ENCODE measurements around the gene DKKL1. TPM values are rescaled to one million over a fixed set of nuclear protein-coding genes. Genes with fewer than 3 reads are reported as not detected.

Gene DKKL1
- total RNA-seq, 2 experiments from 2014 or later: not detected

- Mint-ChIP-seq H3K4me3 (no peak overlapping the region), H3K27ac (no peak overlapping the region), H3K4me1 (peaks cover 50% of the 10 kb centered on the region), H3K36me3 (ENCODE audit: low read depth) (peaks cover 51% of the 10 kb centered on the region), H3K27me3 (no peaks in the 10 kb centered on the region), H3K9me3 (no peaks in the 10 kb centered on the region)
- ChIA-PET POLR2A (no interaction called here), CTCF (no interaction called here)
- no peak for DNase-seq
Measured at GRCh38 chr19:49340069-49340864, 23.4 kb upstream of the DKKL1 start.

DNA sequence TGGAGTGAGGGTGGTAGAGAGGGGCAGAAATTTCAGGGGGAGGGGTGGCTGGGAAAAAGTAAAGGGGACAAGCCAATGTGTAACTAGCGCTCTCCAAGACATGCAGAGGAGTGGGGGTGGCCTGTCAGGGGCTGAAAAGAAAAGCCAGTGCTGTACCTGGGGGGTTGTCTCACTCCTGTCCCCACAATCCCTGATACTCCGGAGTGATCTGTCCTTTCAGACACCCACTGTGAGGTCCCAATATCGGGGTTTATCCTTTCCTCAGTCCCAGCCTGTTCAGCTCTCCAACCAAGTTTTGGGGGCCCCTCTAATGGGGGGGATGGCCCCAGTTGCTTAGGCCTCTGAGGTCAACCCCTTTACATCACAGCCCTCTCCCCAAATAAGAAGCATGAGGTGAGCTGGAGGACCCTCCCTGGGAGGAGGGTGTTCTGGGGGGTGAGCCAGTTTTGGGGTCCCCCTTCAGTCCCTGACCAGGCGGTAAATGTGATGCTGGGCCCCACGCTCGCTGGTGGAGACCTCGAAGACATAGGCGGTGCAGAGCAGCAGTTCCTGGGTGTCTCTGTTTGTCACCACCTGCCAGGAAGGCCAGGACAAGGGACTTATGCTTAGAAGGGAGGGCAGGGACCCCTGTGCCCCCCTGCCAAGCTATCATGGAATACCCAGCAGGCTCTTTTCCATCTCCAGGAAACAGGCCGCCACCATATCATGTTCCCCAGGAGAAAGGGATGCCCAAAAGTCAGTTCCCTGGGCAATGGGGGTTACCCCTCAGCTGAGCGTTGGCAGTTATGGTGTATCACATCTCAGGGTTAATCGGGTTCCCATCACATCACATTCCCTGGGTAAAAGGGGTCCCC lies 22.6 kb upstream of the DKKL1 start:
- Mint-ChIP-seq H3K36me3 (ENCODE audit: low read depth) (peaks cover 44% of the 10 kb centered on the region), H3K4me3 (no peak overlapping the region), H3K4me1 (peaks cover 44% of the 10 kb centered on the region), H3K27me3 (no peaks in the 10 kb centered on the region), H3K9me3 (no peaks in the 10 kb centered on the region), H3K27ac (no peak overlapping the region)
- ChIA-PET POLR2A (no interaction called here), CTCF (no interaction called here)
- no peak for DNase-seq

DNA sequence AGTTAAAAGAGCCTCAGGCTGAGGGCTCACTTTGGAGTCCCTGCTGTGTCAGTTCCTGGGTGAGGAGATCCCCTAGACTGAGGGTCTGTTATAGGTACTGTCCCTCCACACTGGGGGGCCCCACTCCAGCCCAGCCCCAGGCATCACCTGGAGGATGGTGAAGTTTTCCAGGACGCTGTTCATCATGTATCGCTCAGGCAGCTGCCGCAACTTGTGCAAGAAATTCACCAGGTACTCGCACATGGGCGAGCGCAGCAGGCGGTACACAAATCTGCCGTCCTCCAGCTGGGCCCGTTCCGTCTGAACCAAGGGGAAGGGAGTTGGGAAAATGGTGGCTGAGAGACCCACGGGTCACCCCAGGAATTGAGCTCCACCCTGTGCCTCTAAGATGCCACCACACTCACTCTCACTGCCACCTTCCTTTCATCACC lies 21.4 kb upstream of the DKKL1 start:
- Mint-ChIP-seq H3K4me1 (peaks cover 33% of the 10 kb centered on the region), H3K27me3 (no peaks in the 10 kb centered on the region), H3K4me3 (no peak overlapping the region), H3K27ac (no peak overlapping the region), H3K36me3 (ENCODE audit: low read depth) (peaks cover 36% of the 10 kb centered on the region), H3K9me3 (no peaks in the 10 kb centered on the region)
- ChIA-PET POLR2A (no interaction called here), CTCF (interaction anchor here (0.6 kb wide), 1 partner anchor 266 kb away, joined by 8 read pairs; no protein-coding TSS in a partner anchor)
- no peak for DNase-seq

- no peaks in the 10 kb centered on the region for H3K9me3 Mint-ChIP-seq
- peaks cover 29% of the 10 kb centered on the region for H3K36me3 Mint-ChIP-seq (ENCODE audit: low read depth)
- ChIA-PET CTCF (no interaction called here), POLR2A (no interaction called here)
- H3K4me1 Mint-ChIP-seq: peaks cover 27% of the 10 kb centered on the region
- no peak overlapping the region for H3K4me3 Mint-ChIP-seq
- no peaks in the 10 kb centered on the region for H3K27me3 Mint-ChIP-seq
- H3K27ac Mint-ChIP-seq: no peak overlapping the region
- no peak for DNase-seq
Measured at GRCh38 chr19:49343123-49343522, 20.6 kb upstream of the DKKL1 start.

DNA sequence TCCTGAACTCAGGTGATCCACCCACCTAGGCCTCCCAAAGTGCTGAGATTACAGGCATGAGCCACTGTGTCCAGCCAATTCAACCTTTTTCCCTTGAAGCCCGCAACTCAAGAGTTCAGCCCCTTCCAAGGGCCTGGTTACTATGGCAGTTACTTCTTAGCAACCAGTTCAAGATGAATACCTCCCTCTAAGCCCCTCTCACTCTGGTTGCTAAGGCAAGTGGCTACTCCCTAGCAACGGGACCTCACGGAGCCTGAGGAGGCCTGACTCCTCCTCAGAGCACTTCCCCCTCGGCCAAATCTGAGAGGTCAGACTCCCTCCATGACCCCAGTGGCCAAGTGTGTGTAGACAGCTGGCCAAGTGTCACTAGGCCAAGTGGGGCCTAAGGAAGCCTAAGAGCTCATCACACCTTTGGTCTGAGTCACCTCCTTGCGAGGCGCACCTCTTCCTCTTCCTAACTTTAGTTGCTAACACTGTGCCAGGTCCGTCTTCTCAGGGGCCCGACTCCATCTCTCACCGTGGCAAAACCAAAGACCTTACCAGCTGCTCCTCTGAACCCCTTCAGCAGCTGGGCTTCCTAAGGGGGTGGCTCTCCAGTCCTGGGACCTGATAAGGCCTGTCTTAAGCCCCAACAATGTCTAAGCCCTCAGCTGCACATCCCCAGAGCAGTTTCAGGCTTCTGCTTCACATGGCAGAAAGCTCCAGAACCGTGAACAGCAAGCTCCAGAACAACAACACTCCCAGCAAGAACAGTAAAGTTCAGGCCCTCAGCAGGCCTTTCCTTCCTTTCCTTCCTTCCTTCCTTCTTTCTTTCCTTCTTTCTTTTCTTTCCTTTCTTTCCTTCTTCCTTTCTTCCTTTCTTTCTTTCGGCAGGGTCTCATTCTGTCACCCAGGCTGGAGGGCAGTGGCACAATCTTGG lies 18.9 kb upstream of the DKKL1 start:
- ChIA-PET CTCF (interaction anchor here (0.6 to 1.0 kb wide), 2 partner anchors 41 to 79 kb away, joined by 3 to 4 read pairs; no protein-coding TSS in a partner anchor), POLR2A (interaction anchor here (1.0 to 2.6 kb wide), 2 partner anchors 10 to 47 kb away, joined by 3 to 15 read pairs; partner anchors contain the start of gene CD37)
- H3K27me3 Mint-ChIP-seq: no peaks in the 10 kb centered on the region

DNA sequence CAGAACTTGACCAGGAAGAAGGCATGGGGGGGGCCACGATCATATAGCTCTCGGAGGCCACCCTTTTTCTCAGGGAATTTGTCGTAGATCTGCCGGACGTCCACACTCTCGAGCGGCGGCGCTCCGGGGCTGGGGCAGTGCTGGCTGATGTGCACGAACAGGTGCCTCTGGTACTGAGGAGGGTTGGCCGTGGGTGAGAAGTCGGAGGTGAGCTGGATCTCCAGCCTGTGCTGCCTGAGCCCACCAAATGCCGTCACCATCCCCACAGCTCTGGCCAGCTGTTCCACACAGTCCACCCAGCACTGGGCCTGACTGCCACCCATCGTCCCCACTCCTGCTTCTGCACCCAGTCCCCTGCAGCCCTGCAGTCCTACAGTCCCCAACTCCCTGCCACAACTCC lies 16.5 kb upstream of the DKKL1 start:
- CTCF ChIA-PET: no interaction called here
- Mint-ChIP-seq H3K4me1 (peaks cover 9% of the 10 kb centered on the region), H3K9me3 (no peaks in the 10 kb centered on the region), H3K27ac (no peak overlapping the region), H3K27me3 (peaks cover 2% of the 10 kb centered on the region), H3K36me3 (ENCODE audit: low read depth) (peaks cover 5% of the 10 kb centered on the region), H3K4me3 (no peak overlapping the region)
- DNase-seq: no peak
- POLR2A ChIA-PET: interaction anchor here (1.5 kb wide), 1 partner anchor 12 kb away, joined by 5 read pairs; the partner anchor contains the start of gene CD37

More for the DNA sequence above, 18.9 kb upstream of the DKKL1 start:
- Mint-ChIP-seq H3K27ac (peak overlapping the region; percentile 23), H3K36me3 (ENCODE audit: low read depth) (peaks cover 15% of the 10 kb centered on the region), H3K4me3 (no peak overlapping the region), H3K9me3 (no peaks in the 10 kb centered on the region), H3K4me1 (peaks cover 17% of the 10 kb centered on the region)
- no peak for DNase-seq

GRCh38 chr19:49347835-49348234 lies 15.8 kb upstream of the DKKL1 start:
- H3K36me3 Mint-ChIP-seq (ENCODE audit: low read depth): peaks cover 1% of the 10 kb centered on the region
- POLR2A ChIA-PET: interaction anchor here (1.5 kb wide), 1 partner anchor 13 kb away, joined by 5 read pairs; the partner anchor contains the start of gene CD37
- peaks cover 4% of the 10 kb centered on the region for H3K27me3 Mint-ChIP-seq
- CTCF ChIA-PET: no interaction called here
- no peak overlapping the region for H3K4me3 Mint-ChIP-seq
- H3K4me1 Mint-ChIP-seq: peaks cover 9% of the 10 kb centered on the region
- no peaks in the 10 kb centered on the region for H3K9me3 Mint-ChIP-seq
- no peak for DNase-seq
- H3K27ac Mint-ChIP-seq: no peak overlapping the region

DNA sequence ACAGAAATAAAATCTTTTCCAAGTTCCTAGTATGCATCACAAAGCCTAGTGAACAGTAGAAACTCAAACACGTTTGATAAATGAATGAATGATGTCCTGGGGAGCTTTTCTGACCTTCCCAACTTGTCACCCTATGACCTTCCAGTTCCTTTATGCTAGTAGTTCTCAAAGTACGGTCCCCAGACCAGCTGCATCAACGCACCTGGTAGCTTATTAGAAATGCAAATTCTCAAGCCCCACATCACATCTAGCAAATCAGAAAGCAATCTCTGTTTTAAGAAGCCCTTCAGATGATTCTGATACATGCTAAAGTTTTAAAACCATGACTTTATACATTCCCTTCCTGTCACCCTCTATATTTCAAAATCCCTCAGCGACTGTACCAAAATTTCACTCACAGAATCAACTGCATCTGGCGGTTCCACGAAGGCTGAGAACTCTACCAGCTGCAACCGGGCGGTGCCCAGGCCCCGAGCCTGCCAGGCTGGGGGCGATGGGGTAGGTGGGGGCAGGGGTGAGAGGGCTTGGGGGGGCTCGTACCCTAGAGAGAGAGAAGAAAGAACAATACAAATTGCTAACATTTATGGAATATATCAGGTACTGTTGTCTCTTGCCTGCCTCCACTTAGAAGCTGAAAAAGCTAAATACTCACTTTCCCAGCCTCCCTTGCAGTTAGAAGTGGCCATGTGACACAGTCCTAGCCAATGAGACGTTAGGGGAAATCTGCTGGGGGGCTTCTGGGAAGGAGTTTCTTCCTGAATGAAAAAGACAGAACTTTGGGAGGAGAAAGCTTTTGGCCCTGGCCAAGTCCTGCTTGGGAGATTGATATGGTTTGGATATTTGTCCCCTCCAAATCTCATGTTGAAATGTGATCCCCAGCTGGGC lies 15.1 kb upstream of the DKKL1 start:
- H3K4me1 Mint-ChIP-seq: peaks cover 9% of the 10 kb centered on the region
- H3K4me3 Mint-ChIP-seq: no peak overlapping the region
- H3K9me3 Mint-ChIP-seq: no peaks in the 10 kb centered on the region
- ChIA-PET POLR2A (no interaction called here), CTCF (no interaction called here)
- H3K27me3 Mint-ChIP-seq: peaks cover 7% of the 10 kb centered on the region
- no peak for DNase-seq
- no peaks in the 10 kb centered on the region for H3K36me3 Mint-ChIP-seq (ENCODE audit: low read depth)
- no peak overlapping the region for H3K27ac Mint-ChIP-seq

GRCh38 chr19:49349567-49349966 lies 14.1 kb upstream of the DKKL1 start:
- DNase-seq: no peak
- Mint-ChIP-seq H3K27me3 (peaks cover 8% of the 10 kb centered on the region), H3K4me3 (no peak overlapping the region), H3K27ac (no peak overlapping the region), H3K4me1 (peaks cover 7% of the 10 kb centered on the region), H3K9me3 (no peaks in the 10 kb centered on the region), H3K36me3 (ENCODE audit: low read depth) (no peaks in the 10 kb centered on the region)
- ChIA-PET CTCF (no interaction called here), POLR2A (no interaction called here)

DNA sequence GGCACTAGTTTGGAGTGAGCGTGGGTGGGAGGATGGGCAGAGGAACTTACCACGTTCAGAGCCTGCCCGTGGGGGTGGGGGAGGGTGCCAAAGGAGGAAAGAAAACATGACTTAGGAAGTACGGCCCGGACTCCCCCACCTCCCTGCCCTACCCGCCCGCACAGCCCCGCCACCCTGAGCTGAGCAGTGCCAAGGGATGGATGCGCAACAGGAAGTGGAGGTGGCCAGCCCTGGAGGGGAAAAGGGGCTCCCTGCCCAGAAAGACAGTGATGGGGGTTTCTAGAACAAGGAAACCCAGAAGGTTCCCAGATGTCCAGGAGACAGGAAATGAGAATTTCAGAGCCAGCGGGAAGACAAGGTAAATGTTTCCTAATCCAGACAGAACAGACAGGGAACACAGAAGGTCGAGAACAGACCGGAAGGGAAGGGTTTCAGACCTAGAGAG lies 7.7 kb upstream of the DKKL1 start:
- no peak overlapping the region for H3K4me3 Mint-ChIP-seq
- ChIA-PET POLR2A (no interaction called here), CTCF (interaction anchor here (0.9 kb wide), 1 partner anchor 23 kb away, joined by 3 read pairs; no protein-coding TSS in a partner anchor)
- H3K27ac Mint-ChIP-seq: no peak overlapping the region
- peaks cover 8% of the 10 kb centered on the region for H3K4me1 Mint-ChIP-seq
- H3K9me3 Mint-ChIP-seq: no peaks in the 10 kb centered on the region
- no peaks in the 10 kb centered on the region for H3K36me3 Mint-ChIP-seq (ENCODE audit: low read depth)
- DNase-seq: no peak
- peaks cover 46% of the 10 kb centered on the region for H3K27me3 Mint-ChIP-seq

DNA sequence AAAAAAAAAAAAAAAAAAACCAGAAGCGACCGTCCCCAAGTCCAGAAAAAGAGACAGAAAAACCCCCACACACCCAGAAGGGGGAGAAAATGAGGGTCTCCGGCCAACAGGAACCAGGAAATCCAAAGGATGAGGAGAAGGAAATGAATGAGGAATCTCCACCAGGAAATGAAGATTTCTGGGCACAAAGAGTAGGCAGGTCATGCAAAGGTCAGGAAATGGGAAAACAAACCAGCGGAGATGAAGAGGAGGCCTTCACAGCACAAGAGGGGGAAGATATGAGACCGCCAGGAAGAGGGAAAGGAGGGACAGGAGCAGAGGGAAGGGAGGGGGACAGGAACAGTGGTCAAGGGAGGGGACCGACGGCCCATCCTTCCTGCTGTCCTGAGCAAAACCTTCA lies 7.3 kb upstream of the DKKL1 start:
- CTCF ChIA-PET: no interaction called here
- peaks cover 9% of the 10 kb centered on the region for H3K4me1 Mint-ChIP-seq
- peaks cover 48% of the 10 kb centered on the region for H3K27me3 Mint-ChIP-seq
- POLR2A ChIA-PET: no interaction called here
- H3K4me3 Mint-ChIP-seq: no peak overlapping the region
- no peak overlapping the region for H3K27ac Mint-ChIP-seq
- H3K36me3 Mint-ChIP-seq (ENCODE audit: low read depth): no peaks in the 10 kb centered on the region
- DNase-seq: no peak
- no peaks in the 10 kb centered on the region for H3K9me3 Mint-ChIP-seq

DNA sequence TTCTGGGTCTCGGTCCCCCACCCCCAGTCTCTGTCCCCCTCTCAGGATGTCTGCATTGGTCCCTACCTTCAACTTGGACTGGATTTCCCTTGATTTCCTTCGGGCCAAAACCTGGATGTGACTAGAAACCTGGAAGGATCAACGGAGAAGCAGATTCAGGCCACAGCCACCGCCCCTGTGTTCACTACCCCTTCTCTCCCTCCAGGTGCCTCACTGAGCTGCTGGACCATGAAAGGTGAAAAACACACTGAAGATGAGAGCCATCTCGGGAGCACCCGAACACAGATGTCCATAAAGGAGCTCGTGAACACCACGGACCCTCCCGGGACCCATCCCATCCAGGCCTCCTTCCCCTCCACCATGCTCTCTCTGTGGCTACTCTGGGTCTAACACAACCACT lies 6.5 kb upstream of the DKKL1 start:
- no peak for DNase-seq

More for the DNA sequence above, 6.5 kb upstream of the DKKL1 start:
- no peak overlapping the region for H3K27ac Mint-ChIP-seq
- no peaks in the 10 kb centered on the region for H3K36me3 Mint-ChIP-seq (ENCODE audit: low read depth)
- H3K27me3 Mint-ChIP-seq: peaks cover 54% of the 10 kb centered on the region
- CTCF ChIA-PET: no interaction called here
- H3K9me3 Mint-ChIP-seq: no peaks in the 10 kb centered on the region
- POLR2A ChIA-PET: no interaction called here
- no peak overlapping the region for H3K4me3 Mint-ChIP-seq
- H3K4me1 Mint-ChIP-seq: peaks cover 13% of the 10 kb centered on the region
